ENCODE data around the gene SDHB.
A peak's percentile ranks its signal among the peaks of the same experiment; 100 is the strongest.
"Not testable (repeated sequence)": the region's sequence is repeated elsewhere in the genome, so short reads cannot be mapped to it uniquely, and the experiment has no call there.

SDHB gene

GRCh38 chr1:17071794-17072193, 18.0 kb upstream of the SDHB start:
- DNase-seq: no peak

DNA sequence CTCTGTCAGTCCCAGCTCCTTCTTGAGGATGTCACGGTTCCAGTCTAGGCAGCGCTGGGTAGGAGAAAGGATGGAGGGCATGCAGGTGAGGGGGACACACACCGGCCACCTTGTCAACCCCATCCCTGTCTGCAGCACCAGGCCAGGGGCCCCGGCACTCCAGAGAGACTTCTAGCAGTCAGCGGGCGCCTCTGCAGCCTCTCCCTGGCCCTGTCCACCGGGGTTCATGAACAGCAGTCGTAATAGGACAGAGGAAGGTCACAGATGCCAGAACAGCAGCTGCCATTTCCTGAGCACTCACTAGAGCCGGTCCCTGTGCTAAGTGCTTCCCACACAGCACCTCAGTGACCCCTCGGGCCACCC, 16.3 kb upstream of the SDHB start:
- DNase-seq: no peak

DNA sequence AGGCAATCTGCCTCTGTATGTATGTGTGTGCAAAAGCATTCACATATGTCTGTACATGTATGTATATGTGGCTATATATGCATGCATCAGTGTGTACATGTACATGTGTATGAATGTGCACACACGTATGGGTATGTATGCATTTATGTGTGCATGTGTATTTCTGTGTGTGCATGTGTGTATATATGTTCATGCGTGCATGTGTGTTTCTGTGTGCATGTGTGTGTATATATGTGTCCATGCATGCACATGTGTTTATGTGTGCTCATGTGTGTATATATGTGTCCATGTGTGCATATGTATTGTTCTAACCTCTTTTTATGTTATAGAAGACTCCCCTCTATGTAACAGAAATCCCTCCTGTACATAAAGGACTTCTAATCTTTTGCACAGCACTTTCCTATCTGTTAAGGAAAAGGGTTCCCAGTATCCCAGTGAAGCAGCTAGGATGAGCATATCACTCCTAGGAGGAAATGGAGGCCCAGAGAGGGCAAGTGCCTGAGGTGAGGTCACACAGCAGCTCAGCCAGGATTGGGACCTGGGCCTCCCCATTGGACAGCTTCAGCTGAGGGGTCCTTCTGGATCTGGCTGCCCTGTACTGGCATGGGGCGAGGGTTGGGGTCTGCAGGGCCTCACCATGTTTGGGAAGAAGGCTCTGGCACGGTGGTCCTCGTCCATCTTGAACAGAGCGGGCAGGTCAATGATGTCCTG, 15.8 kb upstream of the SDHB start:
- DNase-seq: no peak

- DNase-seq: no peak
These were observed 15.0 kb upstream of the SDHB start for GRCh38 chr1:17068789-17069188.

DNA sequence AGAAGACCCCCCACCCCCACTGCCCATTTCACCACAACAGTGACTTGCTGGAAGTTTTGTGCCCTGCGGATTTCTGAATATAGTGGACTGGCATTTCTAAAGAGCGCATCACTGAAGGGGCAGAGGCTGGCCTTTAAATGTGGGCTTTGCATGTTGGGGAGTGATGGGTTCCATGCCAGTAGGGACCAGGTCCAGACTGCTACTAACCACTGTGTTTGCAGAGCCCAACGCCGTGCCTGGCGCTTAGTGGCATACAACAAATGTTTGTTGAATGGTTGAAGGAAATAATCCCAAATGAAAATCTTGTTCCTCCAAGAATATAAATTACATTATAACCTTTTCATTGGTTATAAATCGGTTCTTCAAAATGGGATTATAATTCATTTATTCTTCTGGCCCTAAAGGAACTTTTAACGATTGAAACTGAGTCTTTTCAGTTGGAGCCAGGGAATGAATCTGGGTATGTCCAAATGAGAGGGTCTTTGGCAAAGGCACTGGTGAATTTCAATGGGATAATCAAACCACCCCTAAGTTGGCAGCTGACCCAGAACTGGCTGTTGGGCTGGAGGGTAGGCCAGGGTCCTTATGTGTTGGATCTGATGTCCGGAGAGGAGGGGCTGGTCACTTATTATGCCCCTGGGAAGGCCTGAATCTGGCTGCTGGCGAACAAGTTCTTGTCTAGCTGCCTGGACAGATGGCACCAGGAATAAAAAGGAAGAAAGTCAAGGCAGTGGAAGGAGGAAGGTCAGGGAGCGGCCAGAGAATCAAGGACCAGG, 13.8 kb upstream of the SDHB start:
- DNase-seq: no peak

DNA sequence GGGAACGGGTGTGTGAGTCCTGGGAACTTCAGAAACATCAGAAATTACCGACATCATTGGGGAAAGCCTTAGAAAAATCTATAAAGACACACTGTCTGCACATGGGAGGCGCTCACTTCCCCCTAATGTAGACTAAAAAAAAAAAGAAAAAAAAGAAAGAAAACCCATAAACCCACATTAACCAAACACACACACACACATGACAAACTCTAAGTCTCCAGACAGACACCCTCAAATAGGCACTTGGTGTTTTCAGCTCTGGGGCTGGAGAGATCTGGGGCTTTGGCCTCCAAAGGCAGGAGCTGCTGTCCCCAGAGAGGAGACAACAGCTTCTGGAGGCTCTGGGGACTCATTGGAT, 13.2 kb upstream of the SDHB start:
- no peak for DNase-seq

- no peak for DNase-seq
These were observed 12.7 kb upstream of the SDHB start for GRCh38 chr1:17066361-17067068.

GRCh38 chr1:17065666-17066065, 11.8 kb upstream of the SDHB start:
- DNase-seq: no peak

DNA sequence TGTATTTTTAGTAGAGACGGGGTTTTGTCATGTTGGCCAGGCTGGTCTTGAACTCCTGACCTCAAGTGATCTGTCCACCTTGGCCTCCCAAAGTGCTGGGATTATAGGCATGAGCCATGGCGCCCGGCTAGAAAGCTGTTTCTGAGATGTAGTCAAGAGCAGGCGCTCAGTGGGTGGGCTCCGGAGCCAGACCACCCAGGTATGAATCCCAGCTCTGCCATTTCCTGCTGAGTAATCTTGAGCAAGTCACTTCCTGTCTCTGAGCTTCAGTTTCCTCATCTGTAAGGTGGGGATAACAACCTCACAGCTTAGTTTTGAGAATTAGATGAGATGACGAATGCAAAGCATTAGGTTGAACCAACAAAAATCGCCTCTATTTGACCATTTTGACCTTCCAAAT, 8.9 kb upstream of the SDHB start:
- not testable (repeated sequence) for DNase-seq

DNA sequence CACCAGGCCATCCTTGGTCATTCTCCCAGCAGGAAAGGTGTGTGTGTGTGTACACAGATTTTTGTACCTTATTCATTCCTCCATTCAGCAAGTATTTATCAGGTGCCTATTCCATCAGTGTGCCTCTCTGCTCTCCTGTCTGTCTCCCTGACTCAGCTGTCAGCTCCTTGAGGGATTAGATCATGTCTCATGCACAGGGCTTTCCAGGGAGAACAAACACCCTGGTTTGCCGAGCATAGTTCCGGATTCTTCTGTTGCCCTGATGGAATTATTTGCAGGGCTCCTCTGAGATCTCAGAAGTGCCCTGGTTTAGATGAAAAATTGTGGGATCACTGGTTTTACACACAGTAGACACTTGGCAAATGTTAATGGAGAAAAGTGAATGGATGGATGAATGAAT, 8.1 kb upstream of the SDHB start:
- no peak for DNase-seq

DNA sequence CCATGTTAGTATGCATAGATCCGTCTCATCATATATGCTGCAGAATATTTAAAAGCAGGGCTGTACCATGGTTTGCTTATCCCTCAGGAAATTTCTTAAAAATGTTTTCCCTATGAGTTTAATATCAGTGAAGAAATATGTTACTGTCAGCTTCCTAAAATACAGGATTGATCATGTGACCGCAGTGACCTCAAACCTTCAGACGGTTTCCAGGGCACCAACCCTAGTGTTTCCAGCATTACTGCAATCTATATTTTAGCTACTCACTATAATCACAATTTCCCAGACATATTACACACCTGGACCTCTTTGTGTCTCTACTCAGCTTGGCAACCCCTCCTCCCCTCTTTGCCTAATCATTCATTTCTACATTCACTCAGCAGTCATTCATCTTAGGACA, 7.7 kb upstream of the SDHB start:
- DNase-seq: no peak

DNA sequence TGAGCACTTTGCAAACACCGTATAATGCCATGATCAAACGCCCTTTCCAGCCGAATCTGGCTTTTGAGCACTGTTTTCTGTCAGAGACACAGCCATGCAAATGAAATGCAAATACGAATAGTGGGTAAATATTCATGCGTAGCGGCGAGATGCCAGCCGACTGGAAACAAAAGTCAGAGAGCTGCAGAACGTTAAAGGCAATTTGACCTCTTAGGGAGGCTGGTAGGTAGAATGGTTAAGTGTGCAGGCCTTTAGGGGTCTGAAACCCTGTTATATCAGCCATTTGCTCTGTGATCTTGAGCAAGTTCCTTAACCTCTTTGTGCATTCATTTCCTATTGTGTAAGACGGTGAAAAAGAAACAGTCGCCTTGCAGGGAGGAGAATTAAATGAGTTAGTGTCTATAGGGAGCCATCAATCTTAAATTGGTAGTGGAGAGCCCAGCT, 6.5 kb upstream of the SDHB start:
- DNase-seq: no peak

DNA sequence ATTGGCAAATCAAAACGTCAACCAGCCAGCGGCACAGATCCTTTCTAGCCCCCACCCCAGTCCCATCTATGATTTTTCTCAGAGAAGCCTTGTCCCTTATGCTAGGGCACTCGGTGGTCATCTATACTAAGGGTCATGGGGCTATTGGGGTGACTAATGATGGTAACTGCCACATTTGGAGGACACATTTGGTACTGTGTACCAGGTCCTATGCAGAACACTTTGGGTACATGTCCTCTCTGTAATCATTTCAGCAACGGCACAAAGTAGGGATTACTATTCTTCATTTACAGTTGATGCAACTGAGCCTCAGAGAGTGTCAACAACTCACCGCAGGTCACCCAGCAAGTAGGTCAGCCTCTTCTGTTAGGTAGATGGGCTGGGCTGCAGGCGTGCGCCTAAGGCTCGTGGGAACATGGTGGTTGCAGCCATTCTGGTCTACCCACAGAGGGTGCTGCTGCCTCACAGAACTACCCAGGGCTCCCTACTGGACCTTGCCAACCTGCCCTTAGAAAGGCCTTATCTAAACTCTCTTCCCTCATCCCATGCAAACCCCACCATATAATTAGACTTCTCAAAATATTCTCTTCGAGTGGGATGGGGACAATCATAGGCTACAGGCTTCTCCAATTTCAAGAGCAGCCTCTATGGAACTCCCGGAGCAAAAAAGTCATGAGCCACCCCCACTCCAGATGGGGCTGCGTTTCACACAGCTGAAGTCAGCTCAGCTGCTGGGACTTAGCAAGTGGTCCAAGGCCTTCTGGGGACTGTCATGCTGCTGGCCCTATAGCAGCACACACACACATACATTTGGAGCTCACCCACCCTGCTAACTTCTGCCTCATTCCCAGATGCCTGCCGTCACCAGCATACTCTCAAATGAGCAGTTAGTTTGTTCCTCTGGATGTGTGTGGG, 5.8 kb upstream of the SDHB start:
- peak; percentile 79 for DNase-seq

GRCh38 chr1:17056551-17056950, 2.7 kb upstream of the SDHB start:
- DNase-seq: no peak

DNA sequence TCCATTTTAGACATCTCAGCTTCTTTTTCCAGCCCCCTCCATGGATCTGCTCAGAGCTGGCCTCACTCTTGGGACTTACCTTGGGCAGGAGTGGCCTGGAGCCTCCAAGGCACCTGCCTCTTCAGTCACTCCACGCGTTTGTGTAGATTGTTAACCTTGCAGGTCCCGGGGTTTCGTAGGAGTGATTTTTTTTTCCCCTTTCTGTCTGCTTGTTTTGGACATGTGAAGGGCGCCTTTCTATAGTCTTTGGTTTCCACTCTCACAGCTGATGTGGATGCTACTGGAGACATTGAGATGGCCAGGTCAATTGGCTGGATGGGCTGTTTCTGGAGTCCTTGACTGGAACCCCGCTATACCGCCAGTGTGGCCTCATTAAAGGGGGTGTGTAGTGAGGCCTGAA, 2.0 kb upstream of the SDHB start:
- no peak for DNase-seq

DNA sequence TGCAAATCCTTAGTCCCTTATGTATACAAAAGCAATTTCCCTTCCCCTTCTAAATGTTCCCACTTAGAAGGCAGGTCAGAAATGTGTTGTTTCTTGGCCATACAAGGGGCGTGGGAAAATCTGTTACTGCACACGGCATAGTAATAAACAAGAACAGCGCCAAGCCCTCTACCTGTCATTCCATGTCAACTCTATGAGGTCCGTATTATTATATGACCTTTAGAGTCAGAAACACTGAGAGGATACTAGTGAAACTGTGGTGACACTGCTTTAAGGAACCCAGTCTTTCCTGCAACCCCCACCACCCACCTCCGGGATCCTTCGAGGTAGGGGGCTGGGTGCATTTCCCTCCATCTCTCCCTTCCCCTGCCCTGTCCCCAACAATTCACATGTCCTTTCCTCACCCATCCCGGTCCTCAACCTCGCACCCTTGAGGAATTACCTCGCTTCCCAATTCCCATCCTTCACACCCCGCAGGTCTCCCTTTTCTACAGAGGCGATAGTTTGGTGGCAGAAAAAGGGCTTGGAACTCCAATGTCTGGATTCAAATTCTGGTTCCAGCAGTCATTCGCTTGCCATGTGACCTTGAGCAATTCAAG, 647 bp downstream of the SDHB start:
- DNase-seq: no peak

- DNase-seq: no peak
These were observed 1.2 kb downstream of the SDHB start for GRCh38 chr1:17052641-17053040.

- DNase-seq: no peak
These were observed 1.8 kb downstream of the SDHB start for GRCh38 chr1:17052038-17052437.

GRCh38 chr1:17047924-17048323, 5.9 kb downstream of the SDHB start:
- DNase-seq: no peak

- DNase-seq: no peak
These were observed 7.5 kb downstream of the SDHB start for GRCh38 chr1:17046334-17046657.

- DNase-seq: no peak
These were observed 8.0 kb downstream of the SDHB start for GRCh38 chr1:17045634-17046333.

DNA sequence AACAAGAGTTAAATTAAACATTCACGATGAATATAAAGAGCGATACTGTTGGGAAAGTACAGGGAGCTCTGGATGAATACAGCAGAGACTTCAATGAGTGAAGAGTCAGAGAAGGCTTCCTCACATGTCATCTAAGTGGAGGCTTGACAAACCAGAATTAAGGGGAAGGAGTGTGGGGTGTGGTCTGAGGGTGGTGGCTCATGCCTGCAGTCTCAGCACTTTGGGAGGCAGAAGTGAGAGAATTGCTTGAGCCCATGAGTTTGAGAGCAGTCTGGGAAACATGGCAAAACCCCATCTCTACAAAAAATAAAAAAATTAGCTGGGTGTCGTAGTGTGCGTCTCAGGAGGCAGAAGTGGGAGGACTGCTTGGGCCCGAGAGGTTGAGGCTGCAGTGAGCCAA, 8.7 kb downstream of the SDHB start:
- DNase-seq: no peak
